Measurements from ENCODE around the gene EXOC2. TPM values are rescaled to one million over a fixed set of nuclear protein-coding genes. Genes with fewer than 3 reads are reported as not detected.

EXOC2 gene
- total RNA-seq, 1 donor from 2014 or later = 46.5 TPM

DNA sequence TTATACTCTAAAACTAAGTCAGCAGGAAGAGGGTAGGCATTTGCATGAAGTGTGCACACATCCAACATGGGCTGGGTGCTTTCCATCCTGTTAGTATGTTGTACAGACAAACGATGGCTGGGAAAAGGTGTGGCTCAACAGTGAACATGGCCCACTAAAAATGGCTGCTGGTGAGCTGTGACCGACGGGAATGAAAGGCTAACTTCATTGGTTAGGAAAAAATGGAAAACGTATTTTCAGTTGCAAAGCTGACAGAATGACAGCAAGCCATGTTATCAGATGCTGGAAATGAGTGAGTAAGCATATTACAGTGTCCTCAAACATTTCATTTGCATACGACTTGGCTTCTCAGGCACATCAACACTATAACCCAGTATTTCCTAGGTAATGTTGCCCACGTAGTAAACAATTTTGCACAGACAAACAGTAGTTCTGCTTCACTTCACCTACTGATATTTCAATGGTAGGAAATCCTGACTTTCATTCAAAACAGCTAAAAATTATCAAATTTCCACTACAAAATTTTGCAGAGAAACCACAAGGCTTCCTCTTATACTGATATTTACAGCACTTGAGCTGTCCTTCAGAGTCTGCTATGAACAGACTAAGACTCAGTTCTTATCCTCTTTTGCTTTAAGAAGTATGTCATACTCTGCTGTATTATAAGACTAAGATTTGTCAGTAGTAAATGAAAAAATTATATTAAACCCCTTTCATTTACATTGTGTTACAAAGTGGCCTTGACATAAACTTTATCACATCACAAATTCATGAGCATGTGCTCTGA lies 202.5 kb downstream of the EXOC2 start:
- H4K20me1 ChIP-seq (ENCODE audit: low read depth) = no peaks in the 10 kb centered on the region
- no peak overlapping the region for H3K27ac ChIP-seq
- Mint-ChIP-seq H3K9me3 (peaks cover 5% of the 10 kb centered on the region), H3K27ac (no peak overlapping the region), H3K36me3 (peaks cover 26% of the 10 kb centered on the region), H3K4me3 (no peak overlapping the region), H3K4me1 (peaks cover 8% of the 10 kb centered on the region), H3K27me3 (ENCODE audit: insufficient read depth, low read depth) (no peaks in the 10 kb centered on the region)
- no peaks in the 10 kb centered on the region for H3K27me3 ChIP-seq
- no peak overlapping the region for H3K9ac ChIP-seq
- no peaks in the 10 kb centered on the region for H3K79me2 ChIP-seq (ENCODE audit: low read depth)
- no peaks in the 10 kb centered on the region for H3K4me1 ChIP-seq
- H3K36me3 ChIP-seq = peaks cover 5% of the 10 kb centered on the region
- no peaks in the 10 kb centered on the region for H3K9me3 ChIP-seq (ENCODE audit: low read depth)
- H3K4me3 ChIP-seq = no peak overlapping the region
- TF ChIP-seq EZH2 (IDR thresholded peaks at IDR 0.05) = no peak
- TF ChIP-seq EZH2phosphoT487 (IDR thresholded peaks at IDR 0.05) = no peak
- TF ChIP-seq, protein P1, sequence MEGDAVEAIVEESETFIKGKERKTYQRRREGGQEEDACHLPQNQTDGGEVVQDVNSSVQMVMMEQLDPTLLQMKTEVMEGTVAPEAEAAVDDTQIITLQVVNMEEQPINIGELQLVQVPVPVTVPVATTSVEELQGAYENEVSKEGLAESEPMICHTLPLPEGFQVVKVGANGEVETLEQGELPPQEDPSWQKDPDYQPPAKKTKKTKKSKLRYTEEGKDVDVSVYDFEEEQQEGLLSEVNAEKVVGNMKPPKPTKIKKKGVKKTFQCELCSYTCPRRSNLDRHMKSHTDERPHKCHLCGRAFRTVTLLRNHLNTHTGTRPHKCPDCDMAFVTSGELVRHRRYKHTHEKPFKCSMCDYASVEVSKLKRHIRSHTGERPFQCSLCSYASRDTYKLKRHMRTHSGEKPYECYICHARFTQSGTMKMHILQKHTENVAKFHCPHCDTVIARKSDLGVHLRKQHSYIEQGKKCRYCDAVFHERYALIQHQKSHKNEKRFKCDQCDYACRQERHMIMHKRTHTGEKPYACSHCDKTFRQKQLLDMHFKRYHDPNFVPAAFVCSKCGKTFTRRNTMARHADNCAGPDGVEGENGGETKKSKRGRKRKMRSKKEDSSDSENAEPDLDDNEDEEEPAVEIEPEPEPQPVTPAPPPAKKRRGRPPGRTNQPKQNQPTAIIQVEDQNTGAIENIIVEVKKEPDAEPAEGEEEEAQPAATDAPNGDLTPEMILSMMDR (IDR thresholded peaks at IDR 0.05) = no peak
- H3F3A ChIP-seq (ENCODE audit: low read depth) = no peaks in the 10 kb centered on the region
- no peak for DNase-seq (ENCODE audit: low spot score)
- H2AFZ ChIP-seq (replicated peaks) = no peak overlapping the region
- no peak overlapping the region for H3K4me2 ChIP-seq

DNA sequence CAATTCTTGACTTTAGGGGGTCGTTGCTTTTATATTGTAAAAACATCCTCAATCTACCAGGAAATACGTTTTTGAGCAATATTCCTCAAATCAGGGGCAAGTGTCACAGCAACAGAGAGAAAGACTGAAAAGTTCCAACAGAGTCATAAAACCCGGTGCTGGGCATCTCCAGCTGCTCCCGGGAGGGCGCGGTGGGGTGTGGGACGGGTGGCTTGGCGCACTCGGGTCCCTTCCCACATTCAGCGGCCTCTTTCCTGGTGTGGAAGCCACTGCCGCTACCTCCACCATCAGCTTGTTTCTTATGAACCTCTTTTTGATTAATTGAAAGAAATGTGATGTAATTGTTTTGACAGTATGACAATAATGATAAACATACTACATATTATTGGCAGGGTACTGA lies 203.2 kb downstream of the EXOC2 start:
- no peak overlapping the region for H3K4me3 Mint-ChIP-seq
- Histone ChIP-seq H3F3A (ENCODE audit: low read depth) (no peaks in the 10 kb centered on the region), H3K36me3 (peaks cover 5% of the 10 kb centered on the region), H3K9me3 (ENCODE audit: low read depth) (no peaks in the 10 kb centered on the region), H2AFZ (replicated peaks) (no peak overlapping the region), H3K4me3 (no peak overlapping the region), H3K27me3 (no peaks in the 10 kb centered on the region), H3K4me2 (no peak overlapping the region), H3K4me1 (no peaks in the 10 kb centered on the region), H3K27ac (no peak overlapping the region), H3K79me2 (ENCODE audit: low read depth) (no peaks in the 10 kb centered on the region), H4K20me1 (ENCODE audit: low read depth) (no peaks in the 10 kb centered on the region), H3K9ac (no peak overlapping the region)
- peaks cover 5% of the 10 kb centered on the region for H3K9me3 Mint-ChIP-seq
- peaks cover 8% of the 10 kb centered on the region for H3K4me1 Mint-ChIP-seq
- no peak overlapping the region for H3K27ac Mint-ChIP-seq
- no peaks in the 10 kb centered on the region for H3K27me3 Mint-ChIP-seq (ENCODE audit: insufficient read depth, low read depth)
- TF ChIP-seq, protein P1 (IDR thresholded peaks at IDR 0.05) = no peak
- TF ChIP-seq EZH2 (IDR thresholded peaks at IDR 0.05) = no peak
- TF ChIP-seq EZH2phosphoT487 (IDR thresholded peaks at IDR 0.05) = no peak
- no peak for DNase-seq (ENCODE audit: low spot score)
- H3K36me3 Mint-ChIP-seq = peaks cover 24% of the 10 kb centered on the region

DNA sequence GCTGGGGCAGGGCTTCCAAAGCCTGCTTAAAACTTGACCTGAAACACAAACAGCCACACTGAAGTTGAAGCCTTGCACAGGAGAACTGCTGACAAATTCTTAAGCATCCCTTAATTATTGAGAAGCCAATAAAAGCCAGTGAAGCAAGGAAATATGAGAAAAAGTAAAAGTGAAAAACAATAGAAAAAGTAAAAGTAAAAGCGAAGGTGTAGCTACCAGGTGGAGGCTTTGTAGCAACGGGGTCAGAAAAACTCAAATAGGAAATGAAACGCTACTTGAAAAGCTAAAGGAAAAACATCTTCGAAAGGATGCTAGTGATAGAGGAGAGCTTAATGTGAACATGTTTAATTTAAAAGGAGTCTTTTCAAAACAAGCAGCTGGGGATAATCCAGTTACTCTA lies 203.9 kb downstream of the EXOC2 start:
- no peaks in the 10 kb centered on the region for H3K4me1 ChIP-seq
- H3K9ac ChIP-seq = no peak overlapping the region
- no peak overlapping the region for H3K4me3 ChIP-seq
- no peaks in the 10 kb centered on the region for H3K27me3 Mint-ChIP-seq (ENCODE audit: insufficient read depth, low read depth)
- peaks cover 31% of the 10 kb centered on the region for H3K36me3 Mint-ChIP-seq
- no peak overlapping the region for H2AFZ ChIP-seq (replicated peaks)
- peaks cover 5% of the 10 kb centered on the region for H3K9me3 Mint-ChIP-seq
- H3K79me2 ChIP-seq (ENCODE audit: low read depth) = no peaks in the 10 kb centered on the region
- no peak overlapping the region for H3K4me3 Mint-ChIP-seq
- DNase-seq (ENCODE audit: low spot score) = no peak
- TF ChIP-seq, protein P1 (IDR thresholded peaks at IDR 0.05) = no peak
- TF ChIP-seq EZH2 (IDR thresholded peaks at IDR 0.05) (no peak), EZH2phosphoT487 (IDR thresholded peaks at IDR 0.05) (no peak)
- H3K36me3 ChIP-seq = peaks cover 5% of the 10 kb centered on the region
- H3K4me1 Mint-ChIP-seq = peaks cover 13% of the 10 kb centered on the region
- no peaks in the 10 kb centered on the region for H3K9me3 ChIP-seq (ENCODE audit: low read depth)
- H3K27ac Mint-ChIP-seq = no peak overlapping the region
- H3F3A ChIP-seq (ENCODE audit: low read depth) = no peaks in the 10 kb centered on the region
- no peak overlapping the region for H3K27ac ChIP-seq
- H3K4me2 ChIP-seq = no peak overlapping the region
- no peaks in the 10 kb centered on the region for H3K27me3 ChIP-seq
- no peaks in the 10 kb centered on the region for H4K20me1 ChIP-seq (ENCODE audit: low read depth)
